MM.1S (cell line): ENCODE results near the gene SPIRE1.
"Not testable (repeated sequence)": the region's sequence is repeated elsewhere in the genome, so short reads cannot be mapped to it uniquely, and the experiment has no call there.

Experiments
- DNase-seq: peaks from one replicate; pipeline ENCODE4 v3.0.0-alpha.2; 2015
- H2AFZ ChIP-seq: fragments of 300-600 bp; sonication (generic); 2 replicates; pipeline ENCODE4 v1.6.0; 2016; ENCODE audit warnings: antibody characterized with exemption, low read length
- H3F3A ChIP-seq: fragments of 300-600 bp; sonication (generic); 2 replicates; pipeline ENCODE4 v1.6.1; 2016; ENCODE audit warnings: mild to moderate bottlenecking, antibody characterized with exemption, low read length, moderate library complexity, mixed read lengths; ENCODE audit not compliant: insufficient read depth
- H3K27ac ChIP-seq: fragments of 300-600 bp; sonication (generic); 2 replicates; pipeline ENCODE4 v1.5.1; 2016; ENCODE audit warnings: mild to moderate bottlenecking, low read length
- H3K27me3 ChIP-seq: fragments of 300-600 bp; sonication (generic); replicated peaks from 2 replicates; pipeline ENCODE4 v1.6.0; 2016; ENCODE audit warnings: low read length; ENCODE audit not compliant: insufficient read depth
- H3K36me3 ChIP-seq: fragments of 300-600 bp; sonication (generic); replicated peaks from 2 replicates; pipeline ENCODE4 v1.6.1; 2016; ENCODE audit warnings: mild to moderate bottlenecking, low read length, mixed read lengths; ENCODE audit not compliant: insufficient read depth
- H3K4me1 ChIP-seq: fragments of 300-600 bp; sonication (generic); 2 replicates; pipeline ENCODE4 v1.6.1; 2016; ENCODE audit warnings: low read length, mixed read lengths
- H3K4me2 ChIP-seq: fragments of 300-600 bp; sonication (generic); 2 replicates; pipeline ENCODE4 v1.6.0; 2016; ENCODE audit warnings: low read depth, low read length
- H3K4me3 ChIP-seq: fragments of 300-600 bp; sonication (generic); 2 replicates; pipeline ENCODE4 v1.5.1; 2016; ENCODE audit warnings: low read length, mixed read lengths
- H3K79me2 ChIP-seq: fragments of 300-600 bp; sonication (generic); 2 replicates; pipeline ENCODE4 v1.6.1; 2016; ENCODE audit warnings: mixed run types, low read length, mixed read lengths
- H3K9ac ChIP-seq: fragments of 300-600 bp; sonication (generic); 2 replicates; pipeline ENCODE4 v1.6.1; 2016; ENCODE audit warnings: low read length, mixed read lengths
- H3K9me2 ChIP-seq: fragments of 300-600 bp; sonication (generic); replicated peaks from 2 replicates; pipeline ENCODE4 v1.6.1; 2016; ENCODE audit warnings: mild to moderate bottlenecking, low read length, mixed read lengths; ENCODE audit not compliant: insufficient read depth
- H3K9me3 ChIP-seq: fragments of 300-600 bp; sonication (generic); replicated peaks from 2 replicates; pipeline ENCODE4 v1.6.1; 2016; ENCODE audit warnings: mild to moderate bottlenecking, low read length, mixed read lengths; ENCODE audit not compliant: insufficient read depth
- H4K20me1 ChIP-seq: fragments of 300-600 bp; sonication (generic); 2 replicates; pipeline ENCODE4 v1.6.1; 2016; ENCODE audit warnings: mild to moderate bottlenecking, low read length, moderate library complexity, mixed read lengths; ENCODE audit not compliant: insufficient read depth
- EZH2 ChIP-seq: fragments of 300-600 bp; sonication (generic); optimal IDR thresholded peaks from 2 replicates; pipeline ENCODE3; 2017; ENCODE audit warnings: low read depth, mild to moderate bottlenecking, antibody characterized with exemption, low read length, mixed read lengths
- EZH2phosphoT487 ChIP-seq: fragments of 300-600 bp; sonication (generic); IDR thresholded peaks from 2 replicates; pipeline ENCODE4 v1.6.1; 2018; ENCODE audit warnings: antibody characterized with exemption, low read length
- TF ChIP-seq, protein P1 (sequence below): fragments of 300-600 bp; sonication (generic); IDR thresholded peaks from 2 replicates; pipeline ENCODE4 v1.5.1; 2016; ENCODE audit warnings: antibody characterized with exemption, low read length, mixed read lengths

Gene SPIRE1

DNA sequence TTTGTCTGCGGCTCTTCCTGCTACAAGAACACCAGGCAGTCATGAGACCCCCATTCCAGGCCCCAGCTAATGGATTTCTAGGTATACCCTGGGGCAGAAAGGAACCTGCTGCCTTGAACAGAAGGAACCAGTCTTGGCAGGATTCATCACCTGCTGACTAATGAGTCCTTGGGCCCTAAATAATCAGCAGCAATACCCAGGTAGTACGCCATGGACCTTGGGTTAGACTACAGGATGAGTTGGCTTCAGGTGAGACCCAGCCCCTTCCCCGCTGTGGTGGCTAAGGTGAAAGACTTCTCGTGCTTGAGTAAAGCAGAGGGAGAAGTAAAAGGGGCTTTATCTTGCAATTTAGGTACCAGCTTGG, 105.0 kb downstream of the SPIRE1 start:
- TF ChIP-seq, protein P1, sequence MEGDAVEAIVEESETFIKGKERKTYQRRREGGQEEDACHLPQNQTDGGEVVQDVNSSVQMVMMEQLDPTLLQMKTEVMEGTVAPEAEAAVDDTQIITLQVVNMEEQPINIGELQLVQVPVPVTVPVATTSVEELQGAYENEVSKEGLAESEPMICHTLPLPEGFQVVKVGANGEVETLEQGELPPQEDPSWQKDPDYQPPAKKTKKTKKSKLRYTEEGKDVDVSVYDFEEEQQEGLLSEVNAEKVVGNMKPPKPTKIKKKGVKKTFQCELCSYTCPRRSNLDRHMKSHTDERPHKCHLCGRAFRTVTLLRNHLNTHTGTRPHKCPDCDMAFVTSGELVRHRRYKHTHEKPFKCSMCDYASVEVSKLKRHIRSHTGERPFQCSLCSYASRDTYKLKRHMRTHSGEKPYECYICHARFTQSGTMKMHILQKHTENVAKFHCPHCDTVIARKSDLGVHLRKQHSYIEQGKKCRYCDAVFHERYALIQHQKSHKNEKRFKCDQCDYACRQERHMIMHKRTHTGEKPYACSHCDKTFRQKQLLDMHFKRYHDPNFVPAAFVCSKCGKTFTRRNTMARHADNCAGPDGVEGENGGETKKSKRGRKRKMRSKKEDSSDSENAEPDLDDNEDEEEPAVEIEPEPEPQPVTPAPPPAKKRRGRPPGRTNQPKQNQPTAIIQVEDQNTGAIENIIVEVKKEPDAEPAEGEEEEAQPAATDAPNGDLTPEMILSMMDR, result no peak
- TF ChIP-seq EZH2 (no peak), EZH2phosphoT487 (no peak)
- Histone ChIP-seq H3K4me1 (no peaks in the 10 kb centered on the region), H3K27me3 (no peaks in the 10 kb centered on the region), H2AFZ (no peak overlapping the region), H3K36me3 (no peaks in the 10 kb centered on the region), H3K79me2 (no peaks in the 10 kb centered on the region), H3K9me3 (no peaks in the 10 kb centered on the region), H3K4me2 (no peak overlapping the region), H4K20me1 (no peaks in the 10 kb centered on the region), H3K27ac (no peak overlapping the region), H3K4me3 (no peak overlapping the region), H3K9me2 (no peaks in the 10 kb centered on the region), H3K9ac (no peak overlapping the region), H3F3A (no peaks in the 10 kb centered on the region)
- DNase-seq, result no peak

DNA sequence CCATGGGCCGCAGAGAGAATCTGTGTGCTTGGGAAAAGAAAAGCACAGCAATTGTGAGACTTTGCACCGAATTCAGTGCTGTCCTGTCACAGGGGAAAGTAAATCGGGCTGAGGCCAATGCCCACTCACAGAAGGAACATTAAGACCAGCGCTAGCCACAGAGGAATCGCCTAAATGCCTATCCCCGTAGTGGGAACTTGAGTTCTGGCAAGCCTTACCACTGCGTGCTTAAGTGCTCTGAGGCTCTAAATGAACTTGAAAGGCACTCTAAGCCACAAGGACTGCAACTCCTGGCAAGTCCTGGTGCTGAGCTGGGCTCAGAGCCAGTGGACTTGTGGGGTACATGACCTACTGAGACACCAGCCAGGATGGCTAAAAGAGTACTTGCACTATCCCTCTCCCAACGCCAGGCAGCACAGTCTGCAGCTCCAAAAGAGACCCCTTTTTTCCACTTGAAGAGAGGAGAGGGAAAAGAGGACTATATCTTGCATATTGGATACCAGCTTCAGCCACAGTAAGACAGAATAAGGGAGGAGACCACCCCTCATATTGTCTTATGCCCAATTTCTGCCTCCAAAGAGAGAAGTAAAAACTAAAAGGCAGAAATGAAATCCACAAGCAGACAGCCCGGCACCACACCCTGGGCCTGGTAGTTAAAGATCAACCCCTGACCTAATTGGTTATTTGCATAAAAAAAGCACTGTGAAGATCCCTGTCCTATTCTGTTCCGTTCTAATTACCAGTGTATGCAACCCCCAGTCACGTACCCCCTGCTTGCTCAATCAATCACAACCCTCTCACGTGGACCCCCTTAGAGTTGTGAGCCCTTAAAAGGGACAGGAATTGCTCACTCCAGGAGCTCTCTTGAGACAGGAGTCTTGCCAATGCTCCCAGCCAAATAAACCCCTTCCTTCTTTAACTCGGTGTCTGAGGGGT, 105.7 kb downstream of the SPIRE1 start:
- H3K27ac ChIP-seq, H3K9me3 ChIP-seq, H3K79me2 ChIP-seq, H4K20me1 ChIP-seq, DNase-seq, H3K27me3 ChIP-seq, H3K4me2 ChIP-seq, H3K9me2 ChIP-seq, H3K9ac ChIP-seq, H3F3A ChIP-seq, H3K4me3 ChIP-seq, H2AFZ ChIP-seq, H3K4me1 ChIP-seq, H3K36me3 ChIP-seq: not testable (repeated sequence)

DNA sequence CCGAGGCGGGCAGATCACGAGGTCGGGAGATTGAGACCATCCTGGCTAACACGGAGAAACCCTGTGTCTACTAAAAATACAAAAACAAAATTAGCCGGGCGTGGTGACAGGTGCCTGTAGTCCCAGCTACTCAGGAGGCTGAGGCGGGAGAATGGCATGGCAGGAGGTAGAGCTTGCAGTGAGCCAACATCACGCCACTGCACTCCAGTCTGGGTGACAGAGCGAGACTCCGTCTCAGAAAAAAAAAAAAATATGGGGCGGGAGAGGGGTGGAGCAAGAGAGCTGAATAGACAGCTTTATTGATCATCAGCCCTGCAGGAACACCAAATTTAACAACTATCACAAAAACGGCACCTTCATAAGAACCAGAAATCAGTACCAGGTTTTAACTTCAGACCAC, 106.4 kb downstream of the SPIRE1 start:
- H3F3A ChIP-seq, H3K27me3 ChIP-seq, H3K9me2 ChIP-seq, H3K9ac ChIP-seq, H2AFZ ChIP-seq, H3K79me2 ChIP-seq, DNase-seq, H3K9me3 ChIP-seq, H3K27ac ChIP-seq, H4K20me1 ChIP-seq, H3K36me3 ChIP-seq, H3K4me3 ChIP-seq, H3K4me1 ChIP-seq, H3K4me2 ChIP-seq: not testable (repeated sequence)

DNA sequence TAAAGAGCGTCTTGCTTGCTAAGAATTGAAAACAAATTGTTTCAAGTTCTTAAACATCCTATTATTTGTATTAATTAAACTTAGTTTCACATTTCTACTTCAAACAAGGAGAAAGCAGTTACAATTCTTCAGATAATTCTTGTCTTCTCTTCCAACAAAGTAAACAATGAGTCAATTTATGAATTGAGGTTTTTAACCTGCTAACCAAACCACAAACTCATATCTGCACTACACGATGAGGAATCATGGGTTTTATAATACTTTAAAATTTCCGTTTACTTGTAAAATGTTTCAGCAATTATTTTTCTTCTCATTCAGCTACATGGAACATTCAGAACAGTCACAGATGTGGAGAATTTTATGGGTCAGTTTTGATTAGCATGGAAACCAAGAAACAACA, 114.2 kb downstream of the SPIRE1 start:
- H3K4me1 ChIP-seq, result no peaks in the 10 kb centered on the region
- H3K36me3 ChIP-seq, result no peaks in the 10 kb centered on the region
- no peak overlapping the region for H3K4me2 ChIP-seq
- no peaks in the 10 kb centered on the region for H3F3A ChIP-seq
- TF ChIP-seq EZH2 (no peak), EZH2phosphoT487 (no peak)
- TF ChIP-seq, protein P1, result no peak
- no peaks in the 10 kb centered on the region for H3K9me2 ChIP-seq
- H3K79me2 ChIP-seq, result no peaks in the 10 kb centered on the region
- no peaks in the 10 kb centered on the region for H3K9me3 ChIP-seq
- DNase-seq, result no peak
- H2AFZ ChIP-seq, result no peak overlapping the region
- H3K4me3 ChIP-seq, result no peak overlapping the region
- no peaks in the 10 kb centered on the region for H4K20me1 ChIP-seq
- no peaks in the 10 kb centered on the region for H3K27me3 ChIP-seq
- H3K27ac ChIP-seq, result no peak overlapping the region
- no peak overlapping the region for H3K9ac ChIP-seq
